Measurements from ENCODE around the gene TNK2.
"Not testable (repeated sequence)": the region's sequence is repeated elsewhere in the genome, so short reads cannot be mapped to it uniquely, and the experiment has no call there.

TNK2 gene

GRCh38 chr3:195867631-195868335 lies 40.6 kb downstream of the TNK2 start:
- no peak for DNase-seq

GRCh38 chr3:195866686-195867511 lies 41.5 kb downstream of the TNK2 start:
- DNase-seq: no peak

GRCh38 chr3:195865752-195866151 lies 42.6 kb downstream of the TNK2 start:
- no peak for DNase-seq

- DNase-seq: peak; percentile 87
These were observed 45.0 kb downstream of the TNK2 start for GRCh38 chr3:195863121-195864061.

GRCh38 chr3:195862318-195862717 lies 46.0 kb downstream of the TNK2 start:
- not testable (repeated sequence) for DNase-seq

- no peak for DNase-seq
These were observed 47.9 kb downstream of the TNK2 start for GRCh38 chr3:195860456-195860855.

- DNase-seq: no peak
These were observed 48.4 kb downstream of the TNK2 start for GRCh38 chr3:195859846-195860411.

GRCh38 chr3:195859061-195859845 lies 49.1 kb downstream of the TNK2 start:
- DNase-seq: peak; percentile 95

GRCh38 chr3:195856410-195857084 lies 51.8 kb downstream of the TNK2 start:
- DNase-seq: no peak

- no peak for DNase-seq
These were observed 52.6 kb downstream of the TNK2 start for GRCh38 chr3:195855471-195856409.

GRCh38 chr3:195854628-195855294 lies 53.6 kb downstream of the TNK2 start:
- no peak for DNase-seq

GRCh38 chr3:195853996-195854395 lies 54.4 kb downstream of the TNK2 start:
- DNase-seq: no peak

- DNase-seq: no peak
These were observed 55.3 kb downstream of the TNK2 start for GRCh38 chr3:195853036-195853435.

GRCh38 chr3:195850857-195851543 lies 57.4 kb downstream of the TNK2 start:
- DNase-seq: peak; percentile 93

- DNase-seq: no peak
These were observed 58.9 kb downstream of the TNK2 start for GRCh38 chr3:195849322-195850074.

GRCh38 chr3:195847055-195847950 lies 61.0 kb downstream of the TNK2 start:
- no peak for DNase-seq

- no peak for DNase-seq
These were observed 62.9 kb downstream of the TNK2 start for GRCh38 chr3:195845483-195845882.

All from activated CD8-positive, alpha-beta memory T cell treated with anti-CD3 and anti-CD28 coated beads for 24 hours (primary cell).